Measurements from ENCODE around the gene CDK9.
"Not testable (repeated sequence)": the region's sequence is repeated elsewhere in the genome, so short reads cannot be mapped to it uniquely, and the experiment has no call there.

Gene CDK9

DNA sequence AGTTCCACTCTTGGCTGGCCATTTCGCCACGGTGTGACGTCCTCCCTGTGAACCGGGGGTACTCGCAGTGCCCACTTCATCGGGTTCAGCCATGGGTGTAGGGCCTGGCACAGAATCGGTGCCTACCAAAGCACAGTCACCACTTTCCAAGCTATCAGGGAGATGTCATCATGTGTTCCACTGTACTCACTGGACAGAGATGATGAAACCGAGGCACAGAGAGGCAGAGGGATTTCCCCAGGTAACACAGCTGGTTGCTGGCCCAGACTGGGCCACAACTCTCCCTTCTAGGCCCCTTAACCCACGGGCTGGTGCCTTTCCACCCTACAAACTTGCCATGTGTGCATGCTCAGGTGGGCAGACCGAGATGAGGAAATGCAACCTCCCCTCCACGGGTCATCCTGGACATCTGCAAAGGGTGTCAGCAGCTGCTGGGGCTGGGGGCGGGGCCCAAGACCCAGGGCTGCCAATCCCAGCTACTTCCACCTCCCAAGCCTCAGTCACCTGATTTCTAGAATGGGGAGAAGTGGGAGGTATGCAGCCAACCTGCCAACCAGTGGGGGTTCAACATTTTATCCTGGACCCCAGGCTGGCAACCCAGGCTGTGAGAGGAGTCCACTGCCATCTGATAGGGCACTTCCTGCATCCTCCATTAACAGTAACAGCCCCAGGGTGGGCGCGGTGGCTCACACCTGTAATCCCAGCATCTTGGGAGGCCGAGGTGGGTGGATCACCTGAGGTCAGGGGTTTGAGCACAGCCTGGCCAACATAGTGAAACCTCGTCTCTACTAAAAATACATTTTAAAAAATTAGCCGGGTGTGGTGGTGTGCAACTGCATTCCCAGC, 6.5 kb upstream of the CDK9 start:
- Histone ChIP-seq H3K4me3 (no peak overlapping the region), H3K36me3 (replicated peaks) (no peaks in the 10 kb centered on the region), H3K4me1 (no peaks in the 10 kb centered on the region), H3K27me3 (ENCODE audit: low read depth) (no peaks in the 10 kb centered on the region), H3K9me3 (no peaks in the 10 kb centered on the region)
- no peak for DNase-seq (ENCODE audit: low spot score in 2 of 2)
- in situ Hi-C loops (cut with MboI; ENCODE audit: low sequenced_read_pairs): no loop called here

DNA sequence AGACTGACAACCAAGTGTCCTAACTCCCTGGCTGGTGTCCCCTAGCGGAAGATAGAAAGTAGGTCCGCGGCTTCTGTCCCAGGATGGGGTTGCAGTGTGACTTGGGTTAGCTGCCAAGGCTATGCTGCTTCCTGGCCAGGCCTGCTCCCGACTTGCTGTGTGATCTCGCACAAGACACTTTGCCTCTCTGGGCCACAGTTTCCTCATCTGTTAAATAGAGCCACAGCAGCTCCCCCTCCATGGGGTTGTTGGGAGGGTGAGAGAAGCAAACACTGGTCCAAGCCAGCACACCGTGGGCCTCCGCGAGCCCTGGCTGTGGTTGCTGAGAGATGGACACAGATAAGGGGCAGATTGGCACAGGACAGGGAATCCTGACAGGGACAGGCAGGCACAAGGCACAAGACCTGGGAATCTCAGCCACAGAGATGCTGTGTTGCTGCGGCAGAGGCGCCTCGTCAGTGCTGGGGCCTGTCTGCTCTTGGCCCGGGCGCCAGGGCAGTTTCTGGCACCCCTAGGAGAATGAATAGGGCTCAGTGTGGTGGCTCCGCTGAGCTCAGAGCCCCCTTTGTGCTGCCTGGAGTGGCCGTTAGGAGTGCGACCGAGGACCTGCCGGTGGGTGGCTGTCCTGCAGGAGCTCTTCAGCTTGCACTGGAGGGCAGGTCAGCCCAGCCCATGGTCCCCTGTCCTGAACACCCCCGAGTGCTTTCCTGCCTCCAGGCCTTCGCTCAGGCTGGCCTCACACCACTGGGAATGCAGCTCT, 5.5 kb upstream of the CDK9 start:
- Histone ChIP-seq H3K4me1 (peaks cover 3% of the 10 kb centered on the region; the same call in 1 of the 2 replicates), H3K4me3 (no peak overlapping the region), H3K9me3 (no peaks in the 10 kb centered on the region), H3K36me3 (replicated peaks) (no peaks in the 10 kb centered on the region), H3K27me3 (ENCODE audit: low read depth) (no peaks in the 10 kb centered on the region)
- in situ Hi-C loops (cut with MboI; ENCODE audit: low sequenced_read_pairs): loop anchor here (5.0 kb wide), 1 partner anchor 43 kb away; the partner anchor contains the start of gene TOR2A
- no peak for DNase-seq (ENCODE audit: low spot score in 2 of 2)

DNA sequence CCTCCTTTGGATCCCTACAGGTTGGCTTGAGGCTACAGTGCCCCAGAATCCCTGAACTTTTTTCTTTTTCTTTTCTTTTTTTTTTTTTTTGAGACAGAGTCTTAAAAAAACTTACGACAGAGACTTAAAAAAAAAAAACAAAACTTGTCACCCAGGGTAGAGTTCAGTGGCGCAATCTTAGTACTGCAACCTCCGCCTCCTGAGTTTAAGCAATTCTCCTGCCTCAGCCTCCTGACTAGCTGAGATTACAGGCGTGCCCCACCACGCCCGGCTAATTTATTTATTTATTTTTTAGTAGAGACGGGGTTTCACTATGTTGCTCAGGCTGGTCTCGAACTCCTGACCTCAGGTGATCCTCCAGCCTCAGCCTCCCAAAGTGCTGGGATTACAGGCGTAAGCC, 4.9 kb upstream of the CDK9 start:
- not testable (repeated sequence) for H3K9me3 ChIP-seq; DNase-seq (ENCODE audit: low spot score in 2 of 2); H3K27me3 ChIP-seq (ENCODE audit: low read depth); H3K4me1 ChIP-seq; H3K36me3 ChIP-seq (replicated peaks); H3K4me3 ChIP-seq
- in situ Hi-C loops (cut with MboI; ENCODE audit: low sequenced_read_pairs): loop anchor here (5.0 kb wide), 1 partner anchor 44 kb away; the partner anchor contains the start of gene TOR2A

DNA sequence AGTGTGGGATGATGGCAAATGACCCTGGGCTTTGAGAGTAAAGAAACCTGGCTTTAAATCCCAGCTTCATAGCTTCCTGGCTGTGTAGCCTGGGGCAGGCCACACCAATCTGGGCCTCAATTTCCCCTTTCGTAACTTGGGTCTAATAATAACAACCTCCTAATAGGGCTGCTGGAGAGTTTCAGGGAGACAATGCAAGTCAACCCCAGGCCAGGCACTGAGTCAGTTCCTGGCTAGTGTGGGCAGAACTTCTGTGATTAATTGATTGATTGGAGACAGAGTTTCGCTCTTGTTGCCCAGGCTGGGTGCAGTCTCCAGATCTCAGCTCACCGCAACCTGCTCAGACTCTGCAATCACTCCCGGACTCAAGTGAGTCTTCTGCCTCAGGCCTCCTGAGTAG, 4.0 kb upstream of the CDK9 start:
- in situ Hi-C loops (cut with MboI; ENCODE audit: low sequenced_read_pairs): loop anchor here (5.0 kb wide), 1 partner anchor 45 kb away; the partner anchor contains the start of gene TOR2A
- H3K4me1 ChIP-seq: peaks cover 3% of the 10 kb centered on the region; the same call in 1 of the 2 replicates
- H3K4me3 ChIP-seq: no peak overlapping the region
- no peaks in the 10 kb centered on the region for H3K9me3 ChIP-seq
- DNase-seq (ENCODE audit: low spot score in 2 of 2): no peak
- no peaks in the 10 kb centered on the region for H3K27me3 ChIP-seq (ENCODE audit: low read depth)
- peaks cover 5% of the 10 kb centered on the region; the same call in 1 of the 2 replicates for H3K36me3 ChIP-seq (replicated peaks)

DNA sequence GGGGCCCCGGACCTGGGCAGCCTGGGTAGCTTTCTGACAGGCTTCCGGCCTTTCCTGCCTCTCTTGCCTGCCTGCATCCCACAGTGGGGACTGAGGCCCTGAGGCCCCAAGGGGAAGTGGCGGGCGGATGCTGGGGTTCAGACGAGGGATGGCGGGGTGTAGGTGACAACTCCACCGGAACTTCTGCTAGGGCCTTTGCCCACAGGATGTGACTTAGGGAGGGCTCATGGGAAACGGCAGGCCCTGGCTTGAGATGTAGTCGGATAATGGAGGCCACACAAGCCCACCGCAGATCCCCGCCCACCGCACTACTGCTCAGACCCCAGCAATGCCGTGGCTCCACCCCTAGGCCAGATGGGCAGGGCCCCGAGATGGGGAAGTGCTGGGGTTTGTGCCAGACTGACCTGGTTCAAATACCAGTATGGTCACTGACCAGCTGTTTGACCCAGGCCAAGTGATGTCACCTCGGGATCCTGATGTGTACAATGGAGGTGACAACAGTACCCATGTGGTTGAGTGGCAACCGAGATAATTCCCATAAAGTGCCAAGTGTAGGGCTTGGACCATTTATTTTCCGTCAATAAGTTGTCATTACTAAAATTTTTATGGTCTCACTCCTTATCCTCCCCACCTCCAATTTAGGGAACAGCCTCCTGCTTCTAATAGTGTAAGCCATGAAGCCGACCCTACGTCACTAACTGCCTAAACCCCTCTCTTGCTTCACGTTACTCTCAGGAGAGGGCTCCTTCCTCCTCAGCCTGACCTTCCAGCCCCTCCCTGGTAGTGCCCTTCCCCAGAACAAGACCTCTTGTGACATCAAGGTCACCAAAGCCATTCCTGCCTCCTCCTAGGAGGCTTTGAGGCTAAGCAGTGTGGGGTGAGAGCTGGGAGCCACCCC, 2.5 kb upstream of the CDK9 start:
- in situ Hi-C loops (cut with MboI; ENCODE audit: low sequenced_read_pairs): loop anchor here (5.0 kb wide), 1 partner anchor 46 kb away; the partner anchor contains the start of gene TOR2A
- Histone ChIP-seq H3K36me3 (replicated peaks) (peaks cover 20% of the 10 kb centered on the region), H3K9me3 (no peaks in the 10 kb centered on the region), H3K4me3 (no peak overlapping the region), H3K27me3 (ENCODE audit: low read depth) (no peaks in the 10 kb centered on the region), H3K4me1 (peaks cover 5% of the 10 kb centered on the region)
- no peak for DNase-seq (ENCODE audit: low spot score in 2 of 2)

DNA sequence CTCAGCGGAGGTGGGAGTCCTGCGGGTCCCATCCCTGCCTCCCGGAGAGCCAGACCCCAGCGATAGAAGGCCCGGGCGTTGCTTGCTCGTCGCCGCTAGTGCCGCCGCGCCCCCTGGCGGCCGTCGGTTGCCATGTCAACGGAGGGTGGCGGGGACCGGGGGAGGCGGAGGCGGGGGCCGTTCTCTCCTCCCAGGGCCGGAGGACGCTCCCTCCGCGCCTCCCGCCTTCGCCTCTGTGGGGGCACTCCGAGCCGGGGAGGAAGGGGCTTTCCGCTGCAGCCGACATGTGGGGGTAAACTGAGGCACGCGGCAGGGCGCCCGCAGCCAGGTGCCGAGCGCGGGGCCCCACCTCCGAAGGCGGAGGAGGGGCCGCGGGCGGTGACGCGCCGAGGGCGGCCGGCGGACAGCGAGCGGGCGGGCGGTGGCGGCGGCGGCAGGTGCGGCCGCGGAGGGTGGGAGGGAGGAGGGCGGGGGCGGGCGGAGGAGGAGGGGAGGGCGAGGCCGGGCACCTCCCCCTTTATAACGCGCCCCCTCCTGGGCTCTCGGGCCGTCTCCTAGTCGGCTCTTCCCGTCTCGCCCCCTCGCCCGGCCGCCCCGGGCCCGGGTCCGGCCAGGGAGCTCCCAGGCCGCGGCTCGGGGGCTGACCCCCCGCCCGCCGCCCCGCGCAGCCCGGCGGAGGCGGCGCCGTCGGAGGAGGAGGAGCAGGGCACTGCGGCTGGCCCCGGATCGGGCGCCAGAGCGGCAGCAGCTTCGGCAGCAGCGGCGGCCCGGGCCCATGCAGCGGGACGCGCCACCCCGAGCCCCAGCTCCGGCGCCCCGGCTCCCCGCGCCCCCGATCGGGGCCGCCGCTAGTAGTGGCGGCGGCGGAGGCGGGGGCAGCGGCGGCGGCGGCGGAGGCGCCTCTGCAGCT, 556 bp upstream of the CDK9 start:
- Histone ChIP-seq H3K9me3 (no peaks in the 10 kb centered on the region), H3K36me3 (replicated peaks) (peaks cover 39% of the 10 kb centered on the region), H3K4me3 (peak overlapping the region; percentile 50), H3K4me1 (peaks cover 5% of the 10 kb centered on the region), H3K27me3 (ENCODE audit: low read depth) (no peaks in the 10 kb centered on the region)
- in situ Hi-C loops (cut with MboI; ENCODE audit: low sequenced_read_pairs): no loop called here
- peak; percentile 70 to 92 for DNase-seq (ENCODE audit: low spot score in 2 of 2)

DNA sequence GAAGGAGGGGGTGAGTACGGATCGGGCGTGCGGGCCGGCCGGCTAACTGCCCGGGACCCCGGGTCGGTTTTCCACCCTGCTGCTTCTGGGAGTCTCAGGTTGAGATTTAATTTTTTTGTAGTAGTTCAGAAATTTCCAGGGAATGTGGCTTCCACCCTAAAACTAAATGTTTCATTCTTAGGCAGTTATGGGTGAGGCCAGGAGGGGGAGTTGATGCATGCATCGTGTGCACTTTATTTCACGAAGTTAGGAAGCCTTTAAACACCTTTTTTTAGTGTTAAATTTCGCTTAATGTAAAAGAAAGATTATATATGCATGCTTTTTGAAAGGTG, 905 bp downstream of the CDK9 start:
- in situ Hi-C loops (cut with MboI; ENCODE audit: low sequenced_read_pairs): no loop called here
- H3K36me3 ChIP-seq (replicated peaks): peaks cover 53% of the 10 kb centered on the region

DNA sequence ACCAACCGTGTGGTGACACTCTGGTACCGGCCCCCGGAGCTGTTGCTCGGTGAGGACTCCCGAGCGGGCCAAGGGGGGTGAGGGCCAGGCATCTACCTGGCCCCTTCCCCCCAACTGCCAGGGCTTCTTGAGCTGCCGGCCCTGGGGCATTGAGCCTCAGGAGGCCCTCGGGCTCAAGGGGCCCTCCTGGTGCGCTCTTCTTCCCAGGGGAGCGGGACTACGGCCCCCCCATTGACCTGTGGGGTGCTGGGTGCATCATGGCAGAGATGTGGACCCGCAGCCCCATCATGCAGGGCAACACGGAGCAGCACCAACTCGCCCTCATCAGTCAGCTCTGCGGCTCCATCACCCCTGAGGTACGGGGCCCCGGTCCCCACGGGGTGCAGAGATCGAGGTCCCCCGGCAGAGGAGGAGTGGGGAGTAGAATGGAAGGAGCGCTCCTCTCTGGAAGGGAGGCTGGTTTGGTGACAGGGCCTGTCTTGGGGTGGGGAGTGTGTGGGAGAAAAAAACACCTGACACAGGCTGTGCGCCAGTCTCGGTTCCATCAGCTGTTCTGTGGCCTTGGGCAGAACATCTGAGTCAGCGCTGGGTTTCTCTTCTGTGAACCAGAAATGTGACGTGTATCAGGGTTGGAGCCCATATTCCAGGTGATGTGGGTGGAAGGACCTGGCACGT, 2.6 kb downstream of the CDK9 start:
- no peaks in the 10 kb centered on the region for H3K27me3 ChIP-seq (ENCODE audit: low read depth)
- peaks cover 16% of the 10 kb centered on the region for H3K4me1 ChIP-seq
- H3K9me3 ChIP-seq: no peaks in the 10 kb centered on the region
- in situ Hi-C loops (cut with MboI; ENCODE audit: low sequenced_read_pairs): no loop called here
- no peak for DNase-seq (ENCODE audit: low spot score in 2 of 2)
- H3K4me3 ChIP-seq: no peak overlapping the region
- H3K36me3 ChIP-seq (replicated peaks): peaks cover 66% of the 10 kb centered on the region

More for the DNA sequence above, 905 bp downstream of the CDK9 start:
- Histone ChIP-seq H3K27me3 (ENCODE audit: low read depth) (no peaks in the 10 kb centered on the region), H3K4me1 (peaks cover 5% of the 10 kb centered on the region), H3K4me3 (peak overlapping the region; percentile 100), H3K9me3 (no peaks in the 10 kb centered on the region)
- no peak for DNase-seq (ENCODE audit: low spot score in 2 of 2)

DNA sequence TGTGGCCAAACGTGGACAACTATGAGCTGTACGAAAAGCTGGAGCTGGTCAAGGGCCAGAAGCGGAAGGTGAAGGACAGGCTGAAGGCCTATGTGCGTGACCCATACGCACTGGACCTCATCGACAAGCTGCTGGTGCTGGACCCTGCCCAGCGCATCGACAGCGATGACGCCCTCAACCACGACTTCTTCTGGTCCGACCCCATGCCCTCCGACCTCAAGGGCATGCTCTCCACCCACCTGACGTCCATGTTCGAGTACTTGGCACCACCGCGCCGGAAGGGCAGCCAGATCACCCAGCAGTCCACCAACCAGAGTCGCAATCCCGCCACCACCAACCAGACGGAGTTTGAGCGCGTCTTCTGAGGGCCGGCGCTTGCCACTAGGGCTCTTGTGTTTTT, 3.3 kb downstream of the CDK9 start:
- Histone ChIP-seq H3K36me3 (replicated peaks) (peaks cover 66% of the 10 kb centered on the region), H3K4me3 (no peak overlapping the region), H3K4me1 (peaks cover 20% of the 10 kb centered on the region), H3K9me3 (no peaks in the 10 kb centered on the region), H3K27me3 (ENCODE audit: low read depth) (no peaks in the 10 kb centered on the region)
- in situ Hi-C loops (cut with MboI; ENCODE audit: low sequenced_read_pairs): no loop called here
- DNase-seq (ENCODE audit: low spot score in 2 of 2): no peak

DNA sequence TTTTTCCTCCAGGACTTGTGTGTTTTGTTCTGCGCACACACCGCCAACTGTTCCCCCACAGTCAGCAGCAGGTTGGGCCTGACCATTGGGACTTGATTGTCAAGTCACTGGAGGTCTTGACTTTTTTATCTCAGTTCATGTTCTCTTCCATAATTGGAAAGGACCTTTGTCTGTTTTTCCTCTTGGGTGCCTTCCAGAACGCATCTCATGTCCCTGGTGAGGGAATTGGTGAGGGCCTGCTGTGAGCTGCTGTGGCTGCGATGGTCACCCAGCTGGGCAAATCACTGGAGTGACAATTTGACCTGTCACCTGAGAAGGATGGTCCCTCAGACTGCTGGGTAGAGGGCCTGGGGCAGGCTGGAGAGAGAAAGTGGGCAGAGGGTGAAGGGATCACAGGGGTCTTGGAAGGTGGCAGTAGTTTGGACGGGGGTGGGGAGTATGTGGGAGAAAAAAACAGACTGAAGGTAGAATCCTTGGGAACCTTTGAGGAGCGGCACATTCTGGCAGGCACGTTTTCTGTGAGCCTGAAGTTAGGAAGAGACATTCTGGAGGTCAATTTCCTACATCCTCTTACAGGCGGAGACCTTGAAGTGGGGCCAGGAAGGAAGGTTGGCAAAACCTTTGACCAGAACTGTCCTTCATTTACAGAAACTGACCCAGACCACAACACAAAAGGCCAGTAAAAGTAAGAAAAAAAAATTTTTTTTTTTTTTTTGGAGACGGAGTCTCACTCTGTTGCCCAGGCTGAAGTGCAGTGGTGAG, 4.4 kb downstream of the CDK9 start:
- no peaks in the 10 kb centered on the region for H3K27me3 ChIP-seq (ENCODE audit: low read depth)
- H3K4me1 ChIP-seq: peaks cover 17% of the 10 kb centered on the region
- no peak overlapping the region for H3K4me3 ChIP-seq
- peaks cover 66% of the 10 kb centered on the region for H3K36me3 ChIP-seq (replicated peaks)
- in situ Hi-C loops (cut with MboI; ENCODE audit: low sequenced_read_pairs): no loop called here
- DNase-seq (ENCODE audit: low spot score in 2 of 2): no peak
- no peaks in the 10 kb centered on the region for H3K9me3 ChIP-seq

DNA sequence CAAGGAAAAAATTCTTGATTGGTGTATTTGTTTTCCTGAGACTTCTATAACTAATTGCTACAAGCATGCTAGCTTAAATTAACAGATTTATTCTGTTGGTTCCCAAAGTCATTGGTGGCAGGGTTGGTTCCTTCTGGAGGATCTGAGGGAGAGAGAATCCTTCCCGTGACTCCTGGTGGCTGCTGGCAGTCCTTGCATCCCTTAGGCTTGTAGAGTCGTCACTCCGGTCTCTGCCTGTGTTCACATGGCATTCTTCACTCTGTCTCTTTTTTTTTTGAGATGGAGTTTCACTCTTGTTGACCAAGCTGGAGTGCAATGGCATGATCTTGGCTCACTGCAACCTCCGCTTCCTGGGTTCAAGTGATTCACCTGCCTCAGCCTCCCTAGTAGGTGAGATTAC, 5.3 kb downstream of the CDK9 start:
- no peak overlapping the region for H3K4me3 ChIP-seq
- H3K4me1 ChIP-seq: peaks cover 17% of the 10 kb centered on the region
- H3K27me3 ChIP-seq (ENCODE audit: low read depth): no peaks in the 10 kb centered on the region
- in situ Hi-C loops (cut with MboI; ENCODE audit: low sequenced_read_pairs): no loop called here
- peaks cover 64% of the 10 kb centered on the region for H3K36me3 ChIP-seq (replicated peaks)
- no peak for DNase-seq (ENCODE audit: low spot score in 2 of 2)
- no peaks in the 10 kb centered on the region for H3K9me3 ChIP-seq
